ENCODE measurements around the gene SLC25A6. TPM values are rescaled to one million over a fixed set of nuclear protein-coding genes. Genes with fewer than 3 reads are reported as not detected.
A peak's percentile ranks its signal among the peaks of the same experiment; 100 is the strongest.

The SLC25A6 gene
- total and polyA plus RNA-seq, 2 of the 13 experiments (the other 11 are each of a cell fraction or from before 2014, with no cell fraction given), result 138 to 581 TPM

- peak; percentile 71 for TF ChIP-seq TCF7 (IDR thresholded peaks at IDR 0.05; ENCODE audit: low read depth)
- 0 out of 2 replicates have a peak, but pooled peaks have one; percentile 34 for TF ChIP-seq TARDBP (CRISPR knock-in tag; IDR thresholded peaks at IDR 0.05)
- TF ChIP-seq GMEB1 (CRISPR knock-in tag; IDR thresholded peaks at IDR 0.05; ENCODE audit: borderline replicate concordance), result no peak
- no peak for TF ChIP-seq EEA1 (CRISPR knock-in tag; IDR thresholded peaks at IDR 0.05; ENCODE audit: borderline replicate concordance)
- TF ChIP-seq ZNF724P (CRISPR knock-in tag; IDR thresholded peaks at IDR 0.05; ENCODE audit: borderline replicate concordance), result no peak
- 0 out of 2 replicates have a peak, but pooled peaks have one; percentile 23 for TF ChIP-seq BRF2 (CRISPR knock-in tag; IDR thresholded peaks at IDR 0.05)
- no peak for TF ChIP-seq AHDC1 (CRISPR knock-in tag; IDR thresholded peaks at IDR 0.05; ENCODE audit: borderline replicate concordance)
- TF ChIP-seq ZNF687 (CRISPR knock-in tag; IDR thresholded peaks at IDR 0.05), result 0 out of 2 replicates have a peak, but pooled peaks have one; percentile 4
- TF ChIP-seq SP5 (CRISPR knock-in tag; IDR thresholded peaks at IDR 0.05; ENCODE audit: borderline replicate concordance, low read depth), result peak; percentile 60; the same call in 1 of the 2 replicates
- TF ChIP-seq POLR2G (IDR thresholded peaks at IDR 0.05; ENCODE audit: low read depth, low read length), result peak; percentile 56; the same call in 1 of the 2 replicates
- no peak for TF ChIP-seq RNF219 (CRISPR knock-in tag; IDR thresholded peaks at IDR 0.05)
- no peak for TF ChIP-seq ZMAT3 (CRISPR knock-in tag; conservative IDR thresholded peaks at IDR 0.05)
Measured at GRCh38 chrX:1400742-1401471, 9.0 kb upstream of the SLC25A6 start (continued).
